ENCODE data around the gene ISY1.
A peak's percentile ranks its signal among the peaks of the same experiment; 100 is the strongest.

DNA sequence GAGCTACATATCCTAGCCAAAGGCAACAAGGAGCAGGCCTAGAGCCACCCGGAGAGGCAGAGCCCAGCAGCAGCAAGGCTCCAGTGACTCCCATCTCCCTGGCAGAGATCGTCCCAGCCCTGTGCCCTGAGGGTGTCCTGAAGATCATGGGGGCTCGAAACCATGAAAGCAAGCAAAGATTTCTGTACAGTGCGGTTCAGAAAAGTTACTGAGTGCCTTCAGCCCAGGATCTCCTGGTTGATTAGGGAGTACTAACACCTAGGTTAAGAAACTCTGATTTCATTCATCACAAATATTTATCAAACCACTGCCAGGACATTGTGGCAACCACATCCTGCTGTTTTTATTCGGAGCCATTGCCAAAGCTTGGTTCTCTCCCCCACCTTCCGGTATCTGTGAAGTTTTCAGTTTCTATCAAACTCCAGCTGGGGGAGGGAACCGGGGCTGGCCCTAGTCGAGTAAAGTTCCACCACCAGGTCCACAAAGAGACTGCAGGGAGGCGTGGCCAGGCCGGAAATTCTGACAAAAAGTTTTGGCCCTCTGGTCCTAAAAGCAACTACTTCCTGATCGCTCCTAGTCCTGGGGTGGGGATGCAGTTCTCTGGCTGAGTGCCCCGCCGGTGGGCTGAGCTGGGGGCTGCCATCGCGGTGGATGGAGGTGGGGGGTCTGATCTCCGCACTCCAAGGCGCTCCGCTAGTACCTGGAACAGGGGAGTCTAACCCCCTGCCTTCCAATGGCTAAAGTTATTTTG lies 40.4 kb downstream of the ISY1 start:
- no peak for TF ChIP-seq EZH2 (IDR thresholded peaks at IDR 0.05; ENCODE audit: borderline replicate concordance, insufficient read depth, low read depth, low read length, poor library complexity, severe bottlenecking)
- TF ChIP-seq, protein P1, sequence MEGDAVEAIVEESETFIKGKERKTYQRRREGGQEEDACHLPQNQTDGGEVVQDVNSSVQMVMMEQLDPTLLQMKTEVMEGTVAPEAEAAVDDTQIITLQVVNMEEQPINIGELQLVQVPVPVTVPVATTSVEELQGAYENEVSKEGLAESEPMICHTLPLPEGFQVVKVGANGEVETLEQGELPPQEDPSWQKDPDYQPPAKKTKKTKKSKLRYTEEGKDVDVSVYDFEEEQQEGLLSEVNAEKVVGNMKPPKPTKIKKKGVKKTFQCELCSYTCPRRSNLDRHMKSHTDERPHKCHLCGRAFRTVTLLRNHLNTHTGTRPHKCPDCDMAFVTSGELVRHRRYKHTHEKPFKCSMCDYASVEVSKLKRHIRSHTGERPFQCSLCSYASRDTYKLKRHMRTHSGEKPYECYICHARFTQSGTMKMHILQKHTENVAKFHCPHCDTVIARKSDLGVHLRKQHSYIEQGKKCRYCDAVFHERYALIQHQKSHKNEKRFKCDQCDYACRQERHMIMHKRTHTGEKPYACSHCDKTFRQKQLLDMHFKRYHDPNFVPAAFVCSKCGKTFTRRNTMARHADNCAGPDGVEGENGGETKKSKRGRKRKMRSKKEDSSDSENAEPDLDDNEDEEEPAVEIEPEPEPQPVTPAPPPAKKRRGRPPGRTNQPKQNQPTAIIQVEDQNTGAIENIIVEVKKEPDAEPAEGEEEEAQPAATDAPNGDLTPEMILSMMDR (IDR thresholded peaks at IDR 0.05) = peak; percentile 30

Data from B cell (primary cell).